H1 (cell line): ENCODE results near the gene SLC35G4. TPM values are rescaled to one million over a fixed set of nuclear protein-coding genes. Genes with fewer than 3 reads are reported as not detected.
"Not testable (repeated sequence)": the region's sequence is repeated elsewhere in the genome, so short reads cannot be mapped to it uniquely, and the experiment has no call there.

Experiments
- CTCF ChIA-PET: fragments of 300-600 bp; sonication (Branson Sonifier 250); formaldehyde crosslinking; loops from one replicate; lab custom pipeline; 2021; ENCODE audit not compliant: partially characterized antibody; lab: Charles Lee
- POLR2A ChIA-PET: fragments of 300-600 bp; sonication (Branson Sonifier 250); formaldehyde crosslinking; loops from one replicate; lab custom pipeline; 2021; ENCODE audit warnings: inconsistent platforms; ENCODE audit not compliant: partially characterized antibody; lab: Charles Lee
- DNase-seq, 2 experiments: peaks; one replicate each; pipeline versions ENCODE4 v3.0.0 to v3.0.0-alpha.2; 2010 to 2022; ENCODE audit warnings: low spot score in 2 of 2, low read depth in 1 of 2, mixed read lengths in 1 of 2
- FAIRE-seq: peaks from 2 replicates; lab custom pipeline; 2011; peaks lifted over from hg19 to GRCh38; lab: Jason Lieb, UNC
- H2AFZ ChIP-seq: 2 replicates; pipeline ENCODE4 v1.8.1; 2012; ENCODE audit warnings: low read length, inconsistent platforms
- H2AK5ac ChIP-seq: 2 replicates; pipeline ENCODE4 v1.6.1; 2013; ENCODE audit warnings: low read depth, low read length
- H2BK120ac ChIP-seq: replicated peaks from 2 replicates; pipeline ENCODE3; 2013; ENCODE audit warnings: low read depth, low read length, inconsistent platforms
- H2BK12ac ChIP-seq: 2 replicates; pipeline ENCODE4 v1.6.1; 2013; ENCODE audit warnings: low read depth, low read length
- H2BK15ac ChIP-seq: 2 replicates; pipeline ENCODE4 v1.6.1; 2013; ENCODE audit warnings: low read length
- H2BK20ac ChIP-seq: 2 replicates; pipeline ENCODE4 v1.6.1; 2013; ENCODE audit warnings: low read length
- H2BK5ac ChIP-seq: 2 replicates; pipeline ENCODE4 v1.6.1; 2013; ENCODE audit warnings: low read depth, low read length
- H3K14ac ChIP-seq: 2 replicates; pipeline ENCODE4 v1.6.1; 2013; ENCODE audit warnings: inconsistent platforms; ENCODE audit not compliant: insufficient read length
- H3K18ac ChIP-seq: 2 replicates; pipeline ENCODE4 v1.6.1; 2013; ENCODE audit warnings: low read length; ENCODE audit errors: extremely low read depth
- H3K23ac ChIP-seq: 2 replicates; pipeline ENCODE4 v1.6.1; 2013; ENCODE audit warnings: inconsistent platforms; ENCODE audit not compliant: insufficient read length
- H3K23me2 ChIP-seq: 2 replicates; pipeline ENCODE4 v1.6.1; 2013; ENCODE audit warnings: low read depth, low read length
- H3K27ac ChIP-seq: 2 replicates; pipeline ENCODE4 v1.6.1; 2011; ENCODE audit warnings: low read depth, low read length, inconsistent platforms
- H3K27me3 ChIP-seq, 4 experiments: replicated peaks in 1 of 4; 1 replicate in 1 of 4; 2 replicates in 3 of 4; pipeline versions ENCODE4 v1.6.1 to v1.8.1; 2011 to 2013; ENCODE audit warnings: low read length in 3 of 4, mild to moderate bottlenecking in 3 of 4, inconsistent platforms in 2 of 4, mixed read lengths in 2 of 4, moderate library complexity in 1 of 4; ENCODE audit not compliant: control insufficient read depth in 3 of 4, insufficient read depth in 3 of 4; ENCODE audit errors: extremely low read depth in 1 of 4
- H3K36me3 ChIP-seq, 4 experiments: 2 replicates each; pipeline versions ENCODE4 v1.6.1 to v1.8.1; 2011 to 2013; ENCODE audit warnings: mild to moderate bottlenecking in 4 of 4, low read length in 3 of 4, moderate library complexity in 2 of 4, control low read depth in 1 of 4, inconsistent platforms in 1 of 4; ENCODE audit not compliant: insufficient read depth in 4 of 4, control insufficient read depth in 2 of 4
- H3K4ac ChIP-seq: replicated peaks from 2 replicates; pipeline ENCODE3; 2013; ENCODE audit warnings: low read length, low read depth, mixed read lengths, inconsistent platforms; ENCODE audit not compliant: insufficient read length
- H3K4me1 ChIP-seq, 4 experiments: replicated peaks in 1 of 4; 1 replicate in 1 of 4; 2 replicates in 3 of 4; pipeline versions ENCODE4 v1.6.1 to v1.8.1; 2011 to 2013; ENCODE audit warnings: low read length in 3 of 4, inconsistent platforms in 2 of 4, mixed read lengths in 1 of 4; ENCODE audit not compliant: insufficient read depth in 4 of 4, control insufficient read depth in 3 of 4
- H3K4me2 ChIP-seq, 2 experiments: 2 replicates each; pipeline versions ENCODE4 v1.6.1 to v1.8.1; 2011 to 2013; ENCODE audit warnings: low read depth in 2 of 2, low read length in 2 of 2, control low read depth in 1 of 2, inconsistent platforms in 1 of 2, mild to moderate bottlenecking in 1 of 2; ENCODE audit not compliant: insufficient read depth in 1 of 2
- H3K4me3 ChIP-seq, 4 experiments: fragments of 200-600, 300-600 bp in 1 of 4; sonication (generic), shearing (Covaris generic), sonication (Bioruptor Twin) in 1 of 4; 2 replicates each; pipeline versions ENCODE4 v1.5.1 to v1.8.1; 2011 to 2016; ENCODE audit warnings: low read length in 4 of 4, low read depth in 3 of 4, control low read depth in 2 of 4, inconsistent platforms in 2 of 4, mild to moderate bottlenecking in 2 of 4, mixed read lengths in 1 of 4, moderate library complexity in 1 of 4; ENCODE audit not compliant: insufficient read depth in 2 of 4; ENCODE audit errors: extremely low read depth in 1 of 4
- H3K56ac ChIP-seq: replicated peaks from 2 replicates; pipeline ENCODE3; 2013; ENCODE audit warnings: low read depth, mild to moderate bottlenecking, mixed read lengths, low read length, inconsistent platforms; ENCODE audit not compliant: insufficient read length
- H3K79me1 ChIP-seq: 2 replicates; pipeline ENCODE4 v1.6.1; 2013; ENCODE audit warnings: low read depth, low read length, control low read depth
- H3K79me2 ChIP-seq, 2 experiments: 2 replicates each; pipeline versions ENCODE4 v1.6.1 to v1.8.1; 2012 to 2013; ENCODE audit warnings: low read length in 2 of 2, mild to moderate bottlenecking in 2 of 2, inconsistent platforms in 1 of 2; ENCODE audit not compliant: insufficient read depth in 2 of 2, control insufficient read depth in 1 of 2
- H3K9ac ChIP-seq, 4 experiments: replicated peaks in 1 of 4; 1 replicate in 1 of 4; 2 replicates in 3 of 4; pipeline versions ENCODE4 v1.6.1 to v1.8.1; 2011 to 2013; ENCODE audit warnings: low read depth in 3 of 4, low read length in 3 of 4, control low read depth in 2 of 4, mild to moderate bottlenecking in 2 of 4, moderate library complexity in 2 of 4, inconsistent platforms in 1 of 4; ENCODE audit errors: extremely low read depth in 1 of 4
- H3K9me3 ChIP-seq, 2 experiments: 2 replicates each; pipeline versions ENCODE4 v1.6.1 to v1.8.1; 2012 to 2013; ENCODE audit warnings: mild to moderate bottlenecking in 2 of 2, moderate library complexity in 2 of 2, control low read depth in 1 of 2, inconsistent platforms in 1 of 2, low read depth in 1 of 2, low read length in 1 of 2, mixed read lengths in 1 of 2; ENCODE audit not compliant: insufficient read depth in 2 of 2
- H4K20me1 ChIP-seq, 2 experiments: replicated peaks in 1 of 2; 2 replicates each; pipeline versions ENCODE3 to v1.8.1; 2011 to 2013; ENCODE audit warnings: inconsistent platforms in 2 of 2, low read length in 2 of 2, mild to moderate bottlenecking in 1 of 2; ENCODE audit not compliant: insufficient read depth in 2 of 2, control insufficient read depth in 1 of 2
- H4K5ac ChIP-seq: 2 replicates; pipeline ENCODE4 v1.6.1; 2013; ENCODE audit warnings: low read length, low read depth, mixed read lengths, inconsistent platforms; ENCODE audit not compliant: insufficient read length
- H4K8ac ChIP-seq: 2 replicates; pipeline ENCODE4 v1.8.0; 2013; ENCODE audit warnings: mild to moderate bottlenecking, moderate library complexity, low read length, inconsistent platforms; ENCODE audit not compliant: insufficient read depth; ENCODE audit errors: extremely low read depth
- H4K91ac ChIP-seq: replicated peaks from 2 replicates; pipeline ENCODE3; 2013; ENCODE audit warnings: low read length, mixed read lengths, inconsistent platforms; ENCODE audit not compliant: insufficient read length
- WGBS, 2 experiments: shearing (Covaris generic) in 1 of 2; methylation state at CpG; one replicate each; pipeline versions ENCODE4 v1.1.6 to v1.1.7; 2013 to 2015; ENCODE audit warnings: low lambda C conversion rate in 2 of 2, mixed read lengths in 2 of 2, inconsistent platforms in 1 of 2, low coverage in 1 of 2, missing lambda C conversion rate in 1 of 2; ENCODE audit not compliant: insufficient replicate concordance in 2 of 2, insufficient coverage in 1 of 2, insufficient read length in 1 of 2; ENCODE audit errors: extremely low coverage in 1 of 2, missing lambda C conversion rate in 1 of 2; 5-methylcytosine and 5-hydroxymethylcytosine counted together
- polyA plus RNA-seq, 7 experiments: library from polyadenylated mRNA; depleted of rRNA in 3 of 7; stranded (reverse) in 5 of 7; unstranded in 2 of 7; fragments of >200 nt in 5 of 7; fragments of 200-250 nt in 2 of 7; gene quantifications; 1 replicate in 5 of 7; 2 replicates in 1 of 7; 4 replicates in 1 of 7; pipeline versions ENCODE4 v1.2.1 to v1.2.3, GENCODE V29; 2011 to 2013; ENCODE audit warnings: missing spikeins in 2 of 7, mixed read lengths in 2 of 7
- total RNA-seq: library from RNA; stranded (reverse); fragmentation: NEBNext Ultra II Directional; extraction: Animal tissue kit (Norgen Biotek cat#: 25700); gene quantifications from 2 replicates; pipeline ENCODE4 v1.2.1, GENCODE V29; 2021

The SLC35G4 gene
- total and polyA plus RNA-seq, 2 of the 8 experiments (the other 6 are each of a cell fraction or from before 2014, with no cell fraction given): not detected

GRCh38 chr18:11647804-11648203 lies 38.4 kb downstream of the SLC35G4 start:
- H4K5ac ChIP-seq, H3K18ac ChIP-seq, H3K27ac ChIP-seq, H3K23me2 ChIP-seq, H2BK15ac ChIP-seq, H3K27me3 ChIP-seq, H3K4me2 ChIP-seq, H3K79me1 ChIP-seq, H3K23ac ChIP-seq, H4K8ac ChIP-seq, H3K14ac ChIP-seq, H2BK120ac ChIP-seq, H3K4ac ChIP-seq, H2BK5ac ChIP-seq, H3K4me1 ChIP-seq, H3K4me3 ChIP-seq, H2BK20ac ChIP-seq, H3K56ac ChIP-seq, POLR2A ChIA-PET, H2BK12ac ChIP-seq, H4K91ac ChIP-seq, DNase-seq, H3K79me2 ChIP-seq, H4K20me1 ChIP-seq, H2AK5ac ChIP-seq, H3K9ac ChIP-seq, FAIRE-seq, H3K36me3 ChIP-seq, H2AFZ ChIP-seq: not testable (repeated sequence)
- WGBS, 2 experiments: 94% methylated on average over 10 of the region's 26 CpGs; no CpG with 5 or more reads in 1 of the 2 experiments
- H3K9me3 ChIP-seq: peaks cover 0 to 14% of the 10 kb centered on the region in 2 experiments; a peak in 3 of 4 replicates
- CTCF ChIA-PET: interaction anchor here (0.6 kb wide), 1 partner anchor 349 kb away, joined by 4 read pairs; no protein-coding TSS in a partner anchor
